ENCODE measurements around the gene FBXL7.

- TF ChIP-seq EZH2phosphoT487 (IDR thresholded peaks at IDR 0.05; ENCODE audit: insufficient read depth, low read depth) (no peak), EZH2 (IDR thresholded peaks at IDR 0.05; ENCODE audit: insufficient read depth, poor library complexity, severe bottlenecking) (no peak)
Measured at GRCh38 chr5:15880201-15880600, 380.2 kb downstream of the FBXL7 start.

Data from GM23248 (cell line).